Endothelial cell of umbilical vein (primary cell): ENCODE results near the gene TTC17. TPM values are rescaled to one million over a fixed set of nuclear protein-coding genes. Genes with fewer than 3 reads are reported as not detected.

Experiments
- Bru-seq: library from RNA; stranded (reverse); fragments of 400-500 nt; gene quantifications from one replicate; lab custom pipeline; 2021; lab: Mats Ljungman, UMichigan
- BruChase-seq, 2 experiments: library from RNA; stranded (reverse); fragments of 400-500 nt; gene quantifications; one replicate each; lab custom pipeline; 2021; lab: Mats Ljungman, UMichigan
- BruUV-seq: library from RNA; stranded (reverse); fragments of 400-500 nt; replicated peaks from 2 replicates; lab custom pipeline; 2021; lab: Mats Ljungman, UMichigan
- CTCF ChIA-PET: fragments of 300-600, 350-600 bp; sonication (Branson Sonifier 250); formaldehyde crosslinking; loops from one replicate; lab custom pipeline; 2021; ENCODE audit warnings: antibody characterized with exemption, inconsistent platforms; lab: Charles Lee
- POLR2A ChIA-PET: fragments of 300-600, 350-600 bp; sonication (Branson Sonifier 250); formaldehyde crosslinking; loops from one replicate; lab custom pipeline; 2021; ENCODE audit warnings: antibody characterized with exemption, inconsistent platforms; lab: Charles Lee
- DNase-seq: peaks from one replicate; pipeline ENCODE4 v3.0.0-alpha.2; 2011; ENCODE audit warnings: low read depth, low spot score
- FAIRE-seq: peaks from 2 replicates; lab custom pipeline; 2011; peaks lifted over from hg19 to GRCh38; lab: Jason Lieb, UNC
- H2AFZ ChIP-seq: 2 replicates; pipeline ENCODE4 v1.6.0; 2012; ENCODE audit warnings: low read depth, low read length, control low read depth, inconsistent platforms
- H3K27ac ChIP-seq: 2 replicates; pipeline ENCODE4 v1.5.1; 2011; ENCODE audit warnings: low read depth, mild to moderate bottlenecking, control low read depth, low read length, moderate library complexity; ENCODE audit not compliant: insufficient read depth
- H3K27me3 ChIP-seq, 2 experiments: 2 replicates each; pipeline versions ENCODE4 v1.6.0 to v1.6.1; 2011; ENCODE audit warnings: low read length in 2 of 2, mixed read lengths in 1 of 2; ENCODE audit not compliant: control insufficient read depth in 2 of 2, insufficient read depth in 2 of 2
- H3K36me3 ChIP-seq, 2 experiments: 2 replicates in 1 of 2; 3 replicates in 1 of 2; pipeline ENCODE4 v1.5.1; 2011; ENCODE audit warnings: low read length in 2 of 2, mild to moderate bottlenecking in 1 of 2, moderate library complexity in 1 of 2; ENCODE audit not compliant: control insufficient read depth in 2 of 2, insufficient read depth in 2 of 2; ENCODE audit errors: extremely low read depth in 1 of 2
- H3K4me1 ChIP-seq: 3 replicates; pipeline ENCODE4 v1.5.1; 2011; ENCODE audit warnings: mild to moderate bottlenecking, low read length; ENCODE audit not compliant: control insufficient read depth, insufficient read depth; ENCODE audit errors: extremely low read depth
- H3K4me2 ChIP-seq: 2 replicates; pipeline ENCODE4 v1.6.1; 2011; ENCODE audit warnings: low read length, control low read depth, mixed read lengths; ENCODE audit not compliant: insufficient read depth
- H3K4me3 ChIP-seq, 3 experiments: fragments of 200-600 bp in 1 of 3; sonication (generic), shearing (Covaris generic) in 1 of 3; replicated peaks in 1 of 3; 2 replicates each; pipeline ENCODE4 v1.5.1; 2011 to 2016; ENCODE audit warnings: control low read depth in 3 of 3, low read length in 3 of 3, mild to moderate bottlenecking in 2 of 3, inconsistent platforms in 1 of 3, low read depth in 1 of 3, moderate library complexity in 1 of 3; ENCODE audit not compliant: insufficient read depth in 1 of 3
- H3K79me2 ChIP-seq: 2 replicates; pipeline ENCODE4 v1.6.0; 2012; ENCODE audit warnings: low read length, inconsistent platforms; ENCODE audit not compliant: control insufficient read depth, insufficient read depth
- H3K9ac ChIP-seq: replicated peaks from 2 replicates; pipeline ENCODE3; 2011; ENCODE audit warnings: low read length, control low read depth; ENCODE audit not compliant: insufficient read depth; ENCODE audit errors: extremely low read depth
- H3K9me1 ChIP-seq: replicated peaks from 3 replicates; pipeline ENCODE4 v1.6.0; 2011; ENCODE audit warnings: mild to moderate bottlenecking, low read length; ENCODE audit not compliant: control insufficient read depth, insufficient read depth; ENCODE audit errors: extremely low read depth
- H3K9me3 ChIP-seq: replicated peaks from 2 replicates; pipeline ENCODE4 v1.5.1; 2012; ENCODE audit warnings: low read length, inconsistent platforms; ENCODE audit not compliant: control insufficient read depth, insufficient read depth
- H4K20me1 ChIP-seq: replicated peaks from 2 replicates; pipeline ENCODE3; 2011; ENCODE audit warnings: mild to moderate bottlenecking, low read length; ENCODE audit not compliant: control insufficient read depth, insufficient read depth; ENCODE audit errors: extremely low read depth
- EZH2 ChIP-seq: IDR thresholded peaks from 2 replicates; pipeline ENCODE4 v1.6.1; 2012; ENCODE audit warnings: borderline replicate concordance, low read depth, mild to moderate bottlenecking, moderate library complexity, low read length, inconsistent platforms; ENCODE audit not compliant: severe bottlenecking
- FOS ChIP-seq: IDR thresholded peaks from 2 replicates; pipeline ENCODE4 v1.6.1; 2011; ENCODE audit warnings: mild to moderate bottlenecking, low read length, moderate library complexity, borderline replicate concordance; ENCODE audit not compliant: insufficient read depth
- GATA2 ChIP-seq: IDR thresholded peaks from 2 replicates; pipeline ENCODE4 v1.7.0; 2011; ENCODE audit warnings: low read depth, mild to moderate bottlenecking, moderate library complexity, mixed read lengths, low read length; ENCODE audit not compliant: insufficient read length, insufficient read depth
- JUN ChIP-seq: IDR thresholded peaks from 2 replicates; pipeline ENCODE4 v1.6.1; 2011; ENCODE audit warnings: borderline replicate concordance, low read depth; ENCODE audit not compliant: insufficient read length, insufficient read depth
- MAX ChIP-seq: IDR thresholded peaks from 2 replicates; pipeline ENCODE4 v1.6.1; 2011; ENCODE audit not compliant: insufficient read depth, insufficient read length
- MYC ChIP-seq: IDR thresholded peaks from one replicate; pipeline ENCODE4 v1.6.1; 2011; ENCODE audit warnings: mild to moderate bottlenecking, low read depth, low read length
- POLR2A ChIP-seq: IDR thresholded peaks from 2 replicates; pipeline ENCODE4 v1.6.1; 2012; ENCODE audit warnings: low read depth, mild to moderate bottlenecking, control low read depth, low read length
- POLR2AphosphoS5 ChIP-seq: IDR thresholded peaks from 2 replicates; pipeline ENCODE4 v1.6.1; 2012; ENCODE audit warnings: low read depth, mild to moderate bottlenecking, control low read depth, low read length, moderate library complexity; ENCODE audit not compliant: insufficient read depth
- dilution Hi-C: fragments of 300-500 bp; cut with MboI; formaldehyde crosslinking; loops from one replicate; pipeline ENCODE4 v1.15.0; 2019; ENCODE audit warnings: low sequenced_read_pairs; ENCODE audit not compliant: extremely low pct_ligation_motif_present
- intact Hi-C: fragments of 100-400 bp; cut with micrococcal nuclease; formaldehyde crosslinking; loops from one replicate; pipeline ENCODE4 v1.10.0; 2022
- long read RNA-seq: library from polyadenylated mRNA; stranded (forward); transcript quantifications from one replicate; pipeline ENCODE4 v2.0.0, GENCODE V29; 2021
- polyA minus RNA-seq, 3 experiments: library from RNA; depleted of rRNA, polyadenylated mRNA; stranded (reverse); fragments of >200 nt; gene quantifications; 1 replicate in 1 of 3; 2 replicates in 2 of 3; pipeline ENCODE4 v1.2.3, GENCODE V29; 2011
- polyA plus RNA-seq, 4 experiments: library from polyadenylated mRNA; depleted of rRNA in 3 of 4; stranded (reverse) in 3 of 4; unstranded in 1 of 4; fragments of >200 nt; gene quantifications; 2 replicates each; pipeline versions ENCODE4 v1.2.1 to v1.2.3, GENCODE V29; 2011 to 2012; ENCODE audit warnings: missing spikeins in 1 of 4
- total RNA-seq: library from RNA; stranded (reverse); gene quantifications from 2 replicates; pipeline ENCODE4 v1.2.3, GENCODE V29; 2021
- TF ChIP-seq, protein P1 (sequence below), 2 donors: IDR thresholded peaks; 1 replicate in 1 of 2; 2 replicates in 1 of 2; pipeline ENCODE4 v1.5.1; 2011; ENCODE audit warnings: low read length in 2 of 2, mild to moderate bottlenecking in 2 of 2, moderate library complexity in 2 of 2, control low read depth in 1 of 2, inconsistent platforms in 1 of 2, low read depth in 1 of 2; ENCODE audit not compliant: insufficient read depth in 1 of 2; ENCODE audit errors: extremely low read depth in 1 of 2

TTC17 gene
- 55.7 and 66.8 TPM in 2 replicates for total RNA-seq
- polyA plus RNA-seq, result 59.5 and 60.7 TPM in 2 replicates
- polyA plus RNA-seq (2011; cell fraction: cytosol; rRNA removed), result 43.4 and 50.2 TPM in 2 replicates
- 191 and 213 TPM in 2 replicates for polyA plus RNA-seq (2011; cell fraction: nucleus; rRNA removed)
- 38.7 and 38.9 TPM in 2 replicates for polyA plus RNA-seq (2012)
- polyA minus RNA-seq, result 174 and 177 TPM in 2 replicates
- polyA minus RNA-seq (2011; cell fraction: cytosol; rRNA and poly(A)+ RNA removed), result 32.1 TPM
- polyA minus RNA-seq (2011; cell fraction: nucleus; rRNA and poly(A)+ RNA removed), result 228 and 293 TPM in 2 replicates
- Bru-seq, nascent RNA, result percentile 86 among the genes with signal in this experiment
- percentile 84 among the genes with signal in this experiment for BruChase-seq, experiment 1, labeled RNA remaining after a 6-hour chase
- BruChase-seq, experiment 2, labeled RNA remaining after a 2-hour chase, result percentile 87 among the genes with signal in this experiment
- long read RNA-seq, full-length matches to known transcripts, result 24 of 95 reads
- long read RNA-seq, partial matches to known transcripts, result 21 of 95 reads
- long read RNA-seq, other reads (novel, unspliced or antisense), result 50 of 95 reads

DNA sequence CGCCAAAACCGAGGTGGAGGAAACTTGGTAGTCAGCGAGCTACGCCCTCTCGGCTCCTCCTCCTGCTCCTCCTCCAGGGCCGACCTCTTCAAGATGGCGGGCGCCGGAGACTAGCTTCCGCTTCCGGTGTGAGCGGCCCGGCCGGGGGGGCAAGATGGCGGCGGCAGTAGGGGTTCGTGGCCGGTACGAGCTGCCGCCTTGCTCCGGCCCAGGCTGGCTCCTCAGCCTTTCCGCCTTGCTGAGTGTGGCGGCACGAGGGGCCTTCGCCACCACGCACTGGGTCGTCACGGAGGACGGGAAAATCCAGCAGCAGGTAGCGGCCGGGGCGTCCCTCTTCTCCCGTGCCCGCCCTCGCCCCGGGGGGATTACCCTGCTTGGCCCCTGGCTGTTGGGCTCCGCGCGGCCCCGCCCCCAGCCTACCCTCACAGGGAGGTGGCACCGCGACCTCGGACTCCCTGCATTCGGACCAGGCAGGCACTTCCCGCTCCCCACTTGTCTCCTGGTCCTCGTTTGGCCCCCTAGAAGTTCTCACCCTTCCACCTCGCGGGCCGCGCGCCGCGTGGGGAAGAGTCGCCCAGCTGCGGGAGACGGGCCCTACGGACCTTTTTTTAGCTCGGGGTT, at the start of gene TTC17:
Gene TTC17, plus strand, starts transcription at position 120 of the 621 bp plus-strand sequence. Its CDS starts 35 bp downstream, at position 155.
- Histone ChIP-seq H3K36me3 (no peaks in the 10 kb centered on the region), H3K4me1 (peaks cover 17% of the 10 kb centered on the region), H3K27me3 (no peaks in the 10 kb centered on the region), H4K20me1 (no peaks in the 10 kb centered on the region), H3K9ac (peak within 1 kb of the TSS; percentile 91), H3K9me3 (no peaks in the 10 kb centered on the region), H2AFZ (peak within 1 kb of the TSS; percentile 87), H3K4me3 (peak within 1 kb of the TSS; percentile 57 to 74 (median 62)), H3K9me1 (no peaks in the 10 kb centered on the region), H3K79me2 (peaks cover 47% of the 10 kb centered on the region), H3K4me2 (peak within 1 kb of the TSS; percentile 96), H3K27ac (peak within 1 kb of the TSS; percentile 66)
- FAIRE-seq (no peak), DNase-seq (peak; percentile 90)
- ChIA-PET POLR2A (interaction anchor here (0.6 to 1.8 kb wide), 5 partner anchors 12 to 51 kb away, joined by 3 to 13 read pairs (median 4); partner anchors contain the start of gene API5), CTCF (interaction anchor here (1.1 to 1.9 kb wide), 4 partner anchors 19 to 321 kb away, joined by 3 to 18 read pairs (median 8); partner anchors contain the start of genes API5 and HSD17B12)
- dilution Hi-C loops, result no loop called here
- TF ChIP-seq POLR2AphosphoS5, result peak; percentile 97
- TF ChIP-seq POLR2A, result peak; percentile 97
- TF ChIP-seq GATA2, result no peak
- no peak for TF ChIP-seq JUN
- TF ChIP-seq FOS, result no peak
- TF ChIP-seq, protein P1, sequence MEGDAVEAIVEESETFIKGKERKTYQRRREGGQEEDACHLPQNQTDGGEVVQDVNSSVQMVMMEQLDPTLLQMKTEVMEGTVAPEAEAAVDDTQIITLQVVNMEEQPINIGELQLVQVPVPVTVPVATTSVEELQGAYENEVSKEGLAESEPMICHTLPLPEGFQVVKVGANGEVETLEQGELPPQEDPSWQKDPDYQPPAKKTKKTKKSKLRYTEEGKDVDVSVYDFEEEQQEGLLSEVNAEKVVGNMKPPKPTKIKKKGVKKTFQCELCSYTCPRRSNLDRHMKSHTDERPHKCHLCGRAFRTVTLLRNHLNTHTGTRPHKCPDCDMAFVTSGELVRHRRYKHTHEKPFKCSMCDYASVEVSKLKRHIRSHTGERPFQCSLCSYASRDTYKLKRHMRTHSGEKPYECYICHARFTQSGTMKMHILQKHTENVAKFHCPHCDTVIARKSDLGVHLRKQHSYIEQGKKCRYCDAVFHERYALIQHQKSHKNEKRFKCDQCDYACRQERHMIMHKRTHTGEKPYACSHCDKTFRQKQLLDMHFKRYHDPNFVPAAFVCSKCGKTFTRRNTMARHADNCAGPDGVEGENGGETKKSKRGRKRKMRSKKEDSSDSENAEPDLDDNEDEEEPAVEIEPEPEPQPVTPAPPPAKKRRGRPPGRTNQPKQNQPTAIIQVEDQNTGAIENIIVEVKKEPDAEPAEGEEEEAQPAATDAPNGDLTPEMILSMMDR (IDR thresholded peaks at IDR 0.05; ENCODE audit: extremely low read depth in 1 of 2, insufficient read depth in 1 of 2, low read depth in 1 of 2, low read length in 2 of 2), result no peak
- no peak for TF ChIP-seq EZH2
- no peak for TF ChIP-seq MAX
- TF ChIP-seq MYC, result no peak
- no TSS peak for BruUV-seq
- intact Hi-C loops, result loop anchor here (2.0 kb wide), 2 partner anchors 46 to 60 kb away; no protein-coding TSS in a partner anchor
